GM18909 (cell line): Measurements from ENCODE around the gene TTC39C.

Experiments used
- ATAC-seq: cut with Tn5 transposase; IDR thresholded peaks from one replicate; pipeline ENCODE4 v1.9.1; 2021; ENCODE audit warnings: mild to moderate bottlenecking; ENCODE audit not compliant: unreplicated experiment, poor library complexity

TTC39C gene

GRCh38 chr18:23990474-23991410 is 23.8 kb upstream of the TTC39C start:
- no peak for ATAC-seq

GRCh38 chr18:23992089-23992940 is 22.2 kb upstream of the TTC39C start:
- ATAC-seq = no peak

- no peak for ATAC-seq
These were observed 21.6 kb upstream of the TTC39C start for GRCh38 chr18:23992941-23993280.

GRCh38 chr18:23994361-23994902 is 20.1 kb upstream of the TTC39C start:
- no peak for ATAC-seq

- ATAC-seq = no peak
These were observed 19.4 kb upstream of the TTC39C start for GRCh38 chr18:23995180-23995579.

GRCh38 chr18:23998018-23998417 is 16.5 kb upstream of the TTC39C start:
- ATAC-seq = no peak

GRCh38 chr18:23998820-23999219 is 15.7 kb upstream of the TTC39C start:
- ATAC-seq = no peak

- no peak for ATAC-seq
These were observed 13.7 kb upstream of the TTC39C start for GRCh38 chr18:24000613-24001490.

- no peak for ATAC-seq
These were observed 12.1 kb upstream of the TTC39C start for GRCh38 chr18:24002479-24002878.

GRCh38 chr18:24003288-24003687 is 11.3 kb upstream of the TTC39C start:
- ATAC-seq = no peak

- no peak for ATAC-seq
These were observed 10.5 kb upstream of the TTC39C start for GRCh38 chr18:24003903-24004640.

- ATAC-seq = no peak
These were observed 7.7 kb upstream of the TTC39C start for GRCh38 chr18:24006712-24007313.

- ATAC-seq = no peak
These were observed 5.3 kb upstream of the TTC39C start for GRCh38 chr18:24009246-24009645.

GRCh38 chr18:24009651-24010333 is 4.8 kb upstream of the TTC39C start:
- ATAC-seq = peak; percentile 60

GRCh38 chr18:24010673-24011072 is 3.9 kb upstream of the TTC39C start:
- no peak for ATAC-seq

- no peak for ATAC-seq
These were observed 3.2 kb upstream of the TTC39C start for GRCh38 chr18:24011123-24011917.

- no peak for ATAC-seq
These were observed 1.5 kb upstream of the TTC39C start for GRCh38 chr18:24013051-24013450.
